Erythroblast (primary cell): ENCODE measurements around the gene CDH13.

Source experiments
- GATA1 ChIP-seq: IDR thresholded peaks from 2 replicates; pipeline ENCODE4 v1.6.1; 2011; ENCODE audit warnings: low read depth, mild to moderate bottlenecking, control low read depth, low read length, moderate library complexity
- POLR2A ChIP-seq: IDR thresholded peaks from 2 replicates; pipeline ENCODE4 v1.6.1; 2011; ENCODE audit warnings: mild to moderate bottlenecking, low read length

- TF ChIP-seq POLR2A (no peak), GATA1 (no peak)
These were observed 149.8 kb downstream of the CDH13 start for GRCh38 chr16:82776470-82777146.
